Parathyroid adenoma (tissue), 2 donors: ENCODE measurements around the gene GNAO1.

Experiments
- H2AFZ ChIP-seq: fragments of 300-600 bp; sonication (generic); one replicate; pipeline ENCODE4 v1.7.0; 2017; ENCODE audit warnings: antibody characterized with exemption, mild to moderate bottlenecking
- H3K27ac ChIP-seq: fragments of 300-600 bp; sonication (generic); one replicate; pipeline ENCODE4 v1.7.0; 2017
- H3K27me3 ChIP-seq: fragments of 300-600 bp; sonication (generic); one replicate; pipeline ENCODE4 v1.7.0; 2017; ENCODE audit warnings: low read length; ENCODE audit not compliant: control insufficient read depth, insufficient read depth
- H3K36me3 ChIP-seq: fragments of 300-600 bp; sonication (generic); one replicate; pipeline ENCODE4 v1.7.0; 2017; ENCODE audit warnings: low read length; ENCODE audit not compliant: control insufficient read depth, insufficient read depth
- H3K4me1 ChIP-seq: fragments of 300-600 bp; sonication (generic); one replicate; pipeline ENCODE4 v1.7.0; 2017; ENCODE audit warnings: control low read depth
- H3K4me2 ChIP-seq: fragments of 300-600 bp; sonication (generic); one replicate; pipeline ENCODE4 v1.7.0; 2017; ENCODE audit warnings: low read length
- H3K4me3 ChIP-seq: fragments of 300-600 bp; sonication (generic); one replicate; pipeline ENCODE4 v1.7.0; 2017; ENCODE audit warnings: low read depth, low read length
- H3K79me2 ChIP-seq: fragments of 300-600 bp; sonication (generic); one replicate; pipeline ENCODE4 v1.7.0; 2017; ENCODE audit warnings: control low read depth
- H3K9ac ChIP-seq: fragments of 300-600 bp; sonication (generic); one replicate; pipeline ENCODE4 v1.7.0; 2017; ENCODE audit warnings: mild to moderate bottlenecking
- H3K9me3 ChIP-seq: fragments of 300-600 bp; sonication (generic); one replicate; pipeline ENCODE4 v1.7.0; 2017; ENCODE audit warnings: low read length; ENCODE audit not compliant: control insufficient read depth
- CTCF ChIP-seq: fragments of 300-600 bp; sonication (generic); IDR thresholded peaks from one replicate; pipeline ENCODE4 v1.7.0; 2017; ENCODE audit warnings: antibody characterized with exemption, mild to moderate bottlenecking
- donor health status: primary hyperparathyroidism.

The GNAO1 gene

GRCh38 chr16:56198755-56199114, 7.4 kb downstream of the GNAO1 start:
- Histone ChIP-seq H3K4me1 (peaks cover 26% of the 10 kb centered on the region), H3K4me3 (no peak overlapping the region), H3K36me3 (no peaks in the 10 kb centered on the region), H3K9me3 (no peaks in the 10 kb centered on the region), H3K4me2 (no peak overlapping the region), H3K27ac (no peak overlapping the region), H2AFZ (no peak overlapping the region), H3K9ac (no peak overlapping the region), H3K27me3 (no peaks in the 10 kb centered on the region), H3K79me2 (peaks cover 29% of the 10 kb centered on the region)
- no peak for TF ChIP-seq CTCF

DNA sequence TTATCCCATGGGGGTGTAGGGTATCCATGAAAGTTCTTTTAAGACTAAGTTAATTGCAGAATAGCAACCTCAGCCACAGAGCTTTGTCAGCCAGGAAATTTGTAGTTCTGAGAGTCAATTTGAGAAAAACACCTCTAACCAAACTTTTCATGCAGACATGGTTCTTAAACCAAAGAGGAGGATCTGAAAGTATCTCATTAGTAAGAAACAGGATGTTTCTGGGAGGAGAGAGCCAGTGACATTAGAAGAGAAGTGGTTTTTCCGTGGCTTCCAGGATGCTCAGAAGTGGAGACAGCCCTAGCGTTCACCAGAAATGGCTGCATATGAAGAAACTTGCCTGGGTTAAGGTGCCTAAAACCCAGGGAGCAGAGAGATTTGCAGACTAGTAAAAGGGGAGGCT, 7.9 kb downstream of the GNAO1 start:
- Histone ChIP-seq H3K9ac (no peak overlapping the region), H3K4me1 (peaks cover 26% of the 10 kb centered on the region), H3K27ac (no peak overlapping the region), H3K27me3 (no peaks in the 10 kb centered on the region), H3K36me3 (no peaks in the 10 kb centered on the region), H3K9me3 (no peaks in the 10 kb centered on the region), H3K4me2 (no peak overlapping the region), H3K4me3 (no peak overlapping the region), H3K79me2 (peaks cover 31% of the 10 kb centered on the region), H2AFZ (no peak overlapping the region)
- TF ChIP-seq CTCF = no peak

DNA sequence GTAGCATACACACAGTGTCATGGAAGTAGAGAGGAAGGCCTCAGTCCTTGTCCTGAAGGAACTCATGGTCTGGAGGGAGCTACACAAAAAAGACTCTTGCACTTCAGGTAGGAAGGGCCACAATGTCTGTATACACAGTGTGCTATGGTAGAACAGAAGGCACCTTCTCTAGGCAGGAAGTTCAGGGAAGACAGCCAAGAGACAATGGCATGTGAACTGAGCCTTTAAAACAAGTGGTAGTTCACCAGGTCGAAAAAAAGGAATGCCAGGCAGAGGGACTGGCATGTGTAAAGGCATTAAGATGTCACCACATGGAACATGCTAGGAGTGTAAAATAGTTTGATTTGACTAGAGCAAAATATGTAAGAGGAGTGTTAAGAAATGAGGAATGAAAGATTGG, 9.7 kb downstream of the GNAO1 start:
- H3K27ac ChIP-seq = no peak overlapping the region
- H3K79me2 ChIP-seq = peaks cover 41% of the 10 kb centered on the region
- H3K4me3 ChIP-seq = no peak overlapping the region
- no peak overlapping the region for H2AFZ ChIP-seq
- no peaks in the 10 kb centered on the region for H3K9me3 ChIP-seq
- peaks cover 22% of the 10 kb centered on the region for H3K4me1 ChIP-seq
- no peak overlapping the region for H3K4me2 ChIP-seq
- no peak for TF ChIP-seq CTCF
- no peaks in the 10 kb centered on the region for H3K27me3 ChIP-seq
- no peak overlapping the region for H3K9ac ChIP-seq
- H3K36me3 ChIP-seq = no peaks in the 10 kb centered on the region

DNA sequence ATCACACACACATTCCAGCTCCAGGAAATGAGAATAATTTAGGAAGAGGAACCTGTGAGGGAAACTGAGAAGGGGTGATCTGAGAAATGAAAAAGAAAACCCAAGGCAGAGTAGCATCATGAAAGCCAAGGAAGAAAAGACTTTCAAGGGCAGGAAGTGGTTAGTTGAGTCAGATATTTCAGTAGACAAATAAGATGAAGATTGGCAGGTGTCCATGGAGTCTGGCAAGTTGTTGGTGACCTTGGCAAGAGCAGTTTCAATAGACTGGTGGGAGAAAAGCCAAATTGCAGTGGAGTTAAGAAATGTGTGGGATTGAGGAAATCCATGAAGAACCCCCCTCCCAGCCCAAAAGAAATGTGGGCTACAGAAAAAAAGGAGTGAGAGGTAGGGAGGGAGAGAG, 10.7 kb downstream of the GNAO1 start:
- Histone ChIP-seq H3K4me2 (no peak overlapping the region), H3K36me3 (no peaks in the 10 kb centered on the region), H3K4me3 (no peak overlapping the region), H3K27me3 (no peaks in the 10 kb centered on the region), H2AFZ (no peak overlapping the region), H3K4me1 (peaks cover 17% of the 10 kb centered on the region), H3K9ac (no peak overlapping the region), H3K79me2 (peaks cover 46% of the 10 kb centered on the region), H3K9me3 (no peaks in the 10 kb centered on the region), H3K27ac (no peak overlapping the region)
- no peak for TF ChIP-seq CTCF

- no peaks in the 10 kb centered on the region for H3K36me3 ChIP-seq
- no peak overlapping the region for H3K27ac ChIP-seq
- no peaks in the 10 kb centered on the region for H3K9me3 ChIP-seq
- no peak overlapping the region for H3K4me3 ChIP-seq
- peaks cover 51% of the 10 kb centered on the region for H3K79me2 ChIP-seq
- H2AFZ ChIP-seq = no peak overlapping the region
- TF ChIP-seq CTCF = peak; percentile 47
- peaks cover 14% of the 10 kb centered on the region for H3K4me1 ChIP-seq
- no peaks in the 10 kb centered on the region for H3K27me3 ChIP-seq
- no peak overlapping the region for H3K9ac ChIP-seq
- H3K4me2 ChIP-seq = no peak overlapping the region
These were observed 11.8 kb downstream of the GNAO1 start for GRCh38 chr16:56203052-56203451.
